ENCODE results near the gene TAAR6.
"Not testable (repeated sequence)": the region's sequence is repeated elsewhere in the genome, so short reads cannot be mapped to it uniquely, and the experiment has no call there.

TAAR6 gene

GRCh38 chr6:132590362-132590761 is 20.2 kb downstream of the TAAR6 start:
- DNase-seq (no peak), ATAC-seq (no peak)

GRCh38 chr6:132592855-132593254 is 22.7 kb downstream of the TAAR6 start:
- no peak for DNase-seq
- no peak for ATAC-seq

- ATAC-seq = no peak
- no peak for DNase-seq
Observed at GRCh38 chr6:132596201-132596600, 26.1 kb downstream of the TAAR6 start.

GRCh38 chr6:132598473-132598872 is 28.4 kb downstream of the TAAR6 start:
- ATAC-seq (no peak), DNase-seq (no peak)

GRCh38 chr6:132600900-132601299 is 30.8 kb downstream of the TAAR6 start:
- DNase-seq, ATAC-seq: not testable (repeated sequence)

GRCh38 chr6:132604635-132605152 is 34.6 kb downstream of the TAAR6 start:
- ATAC-seq (no peak), DNase-seq (no peak)

- no peak for DNase-seq
- no peak for ATAC-seq
Observed at GRCh38 chr6:132607544-132608233, 37.6 kb downstream of the TAAR6 start.

- ATAC-seq (no peak), DNase-seq (no peak)
Observed at GRCh38 chr6:132611616-132612015, 41.5 kb downstream of the TAAR6 start.

GRCh38 chr6:132612449-132613108 is 42.5 kb downstream of the TAAR6 start:
- no peak for ATAC-seq
- no peak for DNase-seq

GRCh38 chr6:132614554-132614953 is 44.4 kb downstream of the TAAR6 start:
- DNase-seq (no peak), ATAC-seq (no peak)

- ATAC-seq = no peak
Observed at GRCh38 chr6:132616677-132617076, 46.6 kb downstream of the TAAR6 start.

More at GRCh38 chr6:132616677-132617076, 46.6 kb downstream of the TAAR6 start:
- DNase-seq = no peak

Measured in stimulated activated naive CD8-positive, alpha-beta T cell treated with anti-CD3 and anti-CD28 coated beads, Interleukin-15, Interleukin-2, amounts not matched to agents 100 U/mL and 50 U/mL, for 24 hours (primary cell).